AG09309 (cell line): ENCODE data around the gene PASK.

Experiments
- DNase-seq: peaks from one replicate; pipeline ENCODE4 v3.0.0-alpha.2; 2010; ENCODE audit warnings: low read depth
- H3K4me3 ChIP-seq: 2 replicates; pipeline ENCODE4 v1.5.1; 2011; ENCODE audit warnings: mild to moderate bottlenecking, low read depth, low read length, moderate library complexity; ENCODE audit not compliant: control insufficient read depth
- TF ChIP-seq, protein P1 (sequence below): IDR thresholded peaks from 2 replicates; pipeline ENCODE4 v1.5.1; 2011; ENCODE audit warnings: mild to moderate bottlenecking, low read depth, low read length, inconsistent platforms; ENCODE audit not compliant: insufficient read depth, control insufficient read depth; ENCODE audit errors: missing control alignments

Gene PASK

GRCh38 chr2:241126201-241126611 is 23.1 kb downstream of the PASK start:
- TF ChIP-seq, protein P1, sequence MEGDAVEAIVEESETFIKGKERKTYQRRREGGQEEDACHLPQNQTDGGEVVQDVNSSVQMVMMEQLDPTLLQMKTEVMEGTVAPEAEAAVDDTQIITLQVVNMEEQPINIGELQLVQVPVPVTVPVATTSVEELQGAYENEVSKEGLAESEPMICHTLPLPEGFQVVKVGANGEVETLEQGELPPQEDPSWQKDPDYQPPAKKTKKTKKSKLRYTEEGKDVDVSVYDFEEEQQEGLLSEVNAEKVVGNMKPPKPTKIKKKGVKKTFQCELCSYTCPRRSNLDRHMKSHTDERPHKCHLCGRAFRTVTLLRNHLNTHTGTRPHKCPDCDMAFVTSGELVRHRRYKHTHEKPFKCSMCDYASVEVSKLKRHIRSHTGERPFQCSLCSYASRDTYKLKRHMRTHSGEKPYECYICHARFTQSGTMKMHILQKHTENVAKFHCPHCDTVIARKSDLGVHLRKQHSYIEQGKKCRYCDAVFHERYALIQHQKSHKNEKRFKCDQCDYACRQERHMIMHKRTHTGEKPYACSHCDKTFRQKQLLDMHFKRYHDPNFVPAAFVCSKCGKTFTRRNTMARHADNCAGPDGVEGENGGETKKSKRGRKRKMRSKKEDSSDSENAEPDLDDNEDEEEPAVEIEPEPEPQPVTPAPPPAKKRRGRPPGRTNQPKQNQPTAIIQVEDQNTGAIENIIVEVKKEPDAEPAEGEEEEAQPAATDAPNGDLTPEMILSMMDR: no peak
- DNase-seq: no peak
- no peak overlapping the region for H3K4me3 ChIP-seq

DNA sequence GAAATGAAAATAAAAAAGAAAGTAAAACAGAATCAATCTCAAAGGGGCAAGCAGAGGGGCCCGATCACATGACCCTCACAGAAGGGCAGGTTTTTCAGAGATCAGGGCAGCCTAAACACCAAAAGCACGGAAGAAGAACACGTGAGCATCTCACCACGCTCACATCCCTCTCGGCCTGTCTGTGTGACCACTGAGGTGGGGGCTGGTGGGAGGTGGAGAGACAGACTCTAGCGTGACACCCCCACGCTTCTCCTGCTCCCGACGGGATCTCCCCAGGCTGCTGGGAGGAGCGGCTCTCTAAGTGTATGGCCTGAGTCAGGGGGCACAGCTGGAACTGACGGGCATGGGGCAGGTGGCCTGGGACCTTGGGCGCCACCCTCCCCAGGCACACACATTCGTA is 23.6 kb downstream of the PASK start:
- TF ChIP-seq, protein P1: no peak
- DNase-seq: no peak
- no peak overlapping the region for H3K4me3 ChIP-seq

- TF ChIP-seq, protein P1: no peak
- no peak overlapping the region for H3K4me3 ChIP-seq
- DNase-seq: no peak
Measured at GRCh38 chr2:241123816-241124536, 25.3 kb downstream of the PASK start.

DNA sequence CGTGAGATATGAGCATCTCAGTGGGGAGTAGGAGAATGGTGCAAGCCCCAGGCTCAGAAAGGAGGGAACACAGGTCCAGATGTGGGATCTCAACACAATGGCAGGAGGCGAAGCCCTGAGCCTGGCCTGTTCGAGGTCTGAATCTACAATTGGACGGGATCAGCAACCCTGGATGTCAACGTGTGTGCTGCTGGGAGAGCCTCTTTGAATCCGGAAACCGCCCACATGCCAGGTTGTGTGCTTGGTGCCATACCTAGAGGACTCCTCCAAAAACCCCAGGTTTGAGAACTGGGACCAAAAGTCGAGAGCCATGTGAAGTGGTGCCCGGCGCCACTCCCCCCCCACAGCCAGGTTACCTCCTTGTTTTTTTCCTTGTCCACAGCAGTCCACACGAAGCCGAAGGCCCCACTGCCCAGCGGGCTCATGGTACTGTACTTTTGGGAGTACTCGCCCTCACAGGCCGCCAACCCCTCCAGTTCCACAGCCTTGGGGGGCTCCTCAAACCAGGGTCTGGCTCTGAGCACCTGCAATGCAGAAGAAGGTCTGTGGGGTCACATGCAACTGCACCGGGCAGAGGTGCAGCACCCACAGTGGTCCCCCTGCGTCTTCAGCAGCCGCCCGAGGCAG is 26.8 kb downstream of the PASK start:
- DNase-seq: no peak
- TF ChIP-seq, protein P1: no peak
- no peak overlapping the region for H3K4me3 ChIP-seq

DNA sequence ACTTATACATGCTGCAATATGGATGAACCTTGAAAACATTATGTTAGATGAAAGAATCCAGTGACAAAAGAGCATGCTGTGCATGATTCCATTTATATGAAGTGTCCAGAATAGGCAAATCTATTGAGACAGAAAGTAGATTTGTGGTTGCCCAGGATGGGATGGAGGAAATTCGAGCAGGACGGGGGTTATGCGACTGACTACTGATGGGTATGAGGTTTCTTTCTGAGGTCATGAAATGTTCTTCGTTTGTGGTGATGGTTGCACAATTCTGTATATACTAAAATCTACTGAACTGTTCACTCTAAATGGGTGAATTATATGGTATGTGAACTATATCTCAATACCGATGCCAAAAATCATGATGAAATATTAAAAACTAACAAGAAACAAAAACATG is 28.3 kb downstream of the PASK start:
- no peak for DNase-seq
- TF ChIP-seq, protein P1: no peak

DNA sequence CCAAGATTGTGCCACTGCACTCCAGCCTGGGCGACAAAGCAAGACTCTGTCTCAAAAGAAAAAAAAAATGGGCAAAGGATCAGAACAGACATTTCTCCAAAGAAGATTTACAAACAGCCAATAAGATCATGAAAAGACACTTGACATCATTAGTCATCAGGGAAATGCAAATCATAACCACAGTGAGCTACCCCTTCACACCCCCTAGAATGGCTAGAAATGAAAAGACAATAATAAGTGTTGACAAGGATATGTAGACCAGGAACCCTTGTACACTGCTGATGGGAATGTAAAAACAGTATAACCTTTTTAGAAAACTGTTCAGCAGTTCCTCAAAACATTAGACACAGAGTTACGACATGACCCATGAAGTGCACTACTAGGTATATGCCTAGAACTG is 28.8 kb downstream of the PASK start:
- TF ChIP-seq, protein P1: no peak
- no peak overlapping the region for H3K4me3 ChIP-seq
- no peak for DNase-seq

More for the DNA sequence above, 28.3 kb downstream of the PASK start:
- no peak overlapping the region for H3K4me3 ChIP-seq
